K562 (cell line): ENCODE measurements around the gene ITPR2. TPM values are rescaled to one million over a fixed set of nuclear protein-coding genes. Genes with fewer than 3 reads are reported as not detected.

ENCODE experiments used
- ATAC-seq: fragments of 200-7000 bp; cut with Tn5 transposase; 3 replicates; pipeline ENCODE4 v1.9.1; 2020; ENCODE audit warnings: moderate library complexity
- BruUV-seq: library from RNA; stranded (reverse); fragments of 400-500 nt; replicated peaks from 2 replicates; lab custom pipeline; 2021; lab: Mats Ljungman, UMichigan
- CTCF ChIA-PET: fragments of 300-600 bp; formaldehyde crosslinking; extraction: SDS; loops from one replicate; lab custom pipeline; 2021; ENCODE audit warnings: low intra/inter-chr PET ratio; lab: Yijun Ruan, JAX
- POLR2A ChIA-PET: fragments of 300-600, 350-650 bp; sonication (Branson Sonifier 250); formaldehyde crosslinking; extraction: SDS; loops from one replicate; lab custom pipeline; 2021; ENCODE audit warnings: antibody characterized with exemption, inconsistent platforms; lab: Yijun Ruan, JAX
- DNase-seq, 4 experiments: peaks; one replicate each; pipeline versions ENCODE4 v3.0.0 to v3.0.0-alpha.2; 2011 to 2018; ENCODE audit warnings: low spot score in 3 of 4, mixed read lengths in 3 of 4; ENCODE audit errors: extremely low read depth in 1 of 4
- FAIRE-seq: peaks from 2 replicates; lab custom pipeline; 2011; peaks lifted over from hg19 to GRCh38; lab: Jason Lieb, UNC
- H2AFZ ChIP-seq: 2 replicates; pipeline ENCODE4 v1.6.0; 2011; ENCODE audit warnings: low read depth, low read length, control low read depth, inconsistent platforms
- H3K27ac ChIP-seq: fragments of 200-600 bp; 3 replicates; pipeline ENCODE4 v1.8.0; 2011; ENCODE audit warnings: low read depth, mild to moderate bottlenecking, control low read depth, inconsistent platforms, low read length, moderate library complexity, mixed read lengths; ENCODE audit errors: extremely low read depth
- H3K27me3 ChIP-seq, 2 experiments: fragments of 300-600 bp in 1 of 2; 2 replicates in 1 of 2; 3 replicates in 1 of 2; pipeline versions ENCODE4 v1.6.0 to v1.8.0; 2011; ENCODE audit warnings: inconsistent platforms in 2 of 2, low read length in 2 of 2, mild to moderate bottlenecking in 1 of 2, mixed read lengths in 1 of 2, moderate library complexity in 1 of 2; ENCODE audit not compliant: control insufficient read depth in 2 of 2, insufficient read depth in 2 of 2
- H3K36me3 ChIP-seq: fragments of 300-600 bp; 3 replicates; pipeline ENCODE4 v1.8.0; 2011; ENCODE audit warnings: mild to moderate bottlenecking, low read length, inconsistent platforms; ENCODE audit not compliant: control insufficient read depth, insufficient read depth
- H3K4me1 ChIP-seq, 2 experiments: fragments of 200-600 bp in 1 of 2; replicated peaks in 1 of 2; 2 replicates in 1 of 2; 3 replicates in 1 of 2; pipeline versions ENCODE4 v1.5.1 to v1.8.0; 2011; ENCODE audit warnings: inconsistent platforms in 2 of 2, low read length in 2 of 2, mild to moderate bottlenecking in 1 of 2, mixed read lengths in 1 of 2, moderate library complexity in 1 of 2; ENCODE audit not compliant: control insufficient read depth in 2 of 2, insufficient read depth in 2 of 2
- H3K4me2 ChIP-seq: 2 replicates; pipeline ENCODE4 v1.6.1; 2011; ENCODE audit warnings: low read length, control low read depth, inconsistent platforms, mixed read lengths; ENCODE audit not compliant: insufficient read depth
- H3K4me3 ChIP-seq: fragments of 200-600 bp; sonication (generic), shearing (Covaris generic); 2 replicates; pipeline ENCODE4 v1.5.1; 2016; ENCODE audit warnings: control low read depth, inconsistent platforms
- H3K79me2 ChIP-seq: fragments of 200-600 bp; 3 replicates; pipeline ENCODE4 v1.8.0; 2011; ENCODE audit warnings: low read length, inconsistent platforms; ENCODE audit not compliant: control insufficient read depth, insufficient read depth
- H3K9ac ChIP-seq, 2 experiments: 2 replicates each; pipeline versions ENCODE4 v1.6.0 to v1.6.1; 2011; ENCODE audit warnings: low read depth in 2 of 2, low read length in 2 of 2, control low read depth in 1 of 2, inconsistent platforms in 1 of 2, mild to moderate bottlenecking in 1 of 2, mixed read lengths in 1 of 2; ENCODE audit not compliant: insufficient read depth in 1 of 2
- H3K9me1 ChIP-seq: one replicate; pipeline ENCODE4 v1.6.0; 2011; ENCODE audit warnings: inconsistent platforms, mild to moderate bottlenecking, low read length, moderate library complexity; ENCODE audit not compliant: control insufficient read depth, insufficient read depth
- H3K9me3 ChIP-seq: replicated peaks from 2 replicates; pipeline ENCODE4 v1.5.1; 2011; ENCODE audit warnings: low read depth, low read length, inconsistent platforms; ENCODE audit not compliant: control insufficient read depth, insufficient read depth
- H4K20me1 ChIP-seq: replicated peaks from 2 replicates; pipeline ENCODE4 v1.6.1; 2011; ENCODE audit warnings: low read length, inconsistent platforms, mixed read lengths; ENCODE audit not compliant: control insufficient read depth, insufficient read depth
- CREBBP ChIP-seq: IDR thresholded peaks from one replicate; pipeline ENCODE4 v1.6.1; 2012; ENCODE audit warnings: low read depth, mild to moderate bottlenecking, control low read depth, inconsistent platforms, low read length
- CTBP1 ChIP-seq: fragments of 450-650 bp; IDR thresholded peaks from 2 replicates; pipeline ENCODE4 v1.6.1; 2016; ENCODE audit warnings: borderline replicate concordance
- FOXO4 ChIP-seq: fragments of 450-650 bp; formaldehyde crosslinking; IDR thresholded peaks from 2 replicates; pipeline ENCODE4 v1.4.0; 2020; ENCODE audit warnings: mild to moderate bottlenecking, moderate library complexity
- HCFC1 ChIP-seq: IDR thresholded peaks from 2 replicates; pipeline ENCODE4 v1.6.1; 2012; ENCODE audit warnings: low read depth, low read length, improper control_type of control experiment
- HMG20B ChIP-seq: fragments of 250-450 bp; sonication (Bioruptor Pico); IDR thresholded peaks from 2 replicates; pipeline ENCODE4 v1.5.0; 2021; ENCODE audit warnings: mild to moderate bottlenecking
- NR2F6 ChIP-seq: fragments of 450-650 bp; formaldehyde crosslinking; IDR thresholded peaks from 2 replicates; pipeline ENCODE4 v1.4.0; 2020; ENCODE audit warnings: mild to moderate bottlenecking
- RBM17 ChIP-seq: fragments of 200-400 bp; formaldehyde crosslinking; IDR thresholded peaks from 2 replicates; pipeline ENCODE4 v1.6.1; 2017; ENCODE audit warnings: low read depth, mild to moderate bottlenecking, low read length, borderline replicate concordance
- SLC30A9 ChIP-seq: fragments of 250-450 bp; sonication (Bioruptor Pico); IDR thresholded peaks from 2 replicates; pipeline ENCODE4 v1.8.0; 2022; ENCODE audit warnings: mild to moderate bottlenecking, moderate library complexity
- SMAD3 ChIP-seq: fragments of 450-650 bp; formaldehyde crosslinking; conservative IDR thresholded peaks from 2 replicates; pipeline ENCODE4 v1.4.0; 2020; ENCODE audit warnings: mild to moderate bottlenecking
- SMARCA5 ChIP-seq: fragments of 450-650 bp; IDR thresholded peaks from 2 replicates; pipeline ENCODE4 v1.6.1; 2016
- SP2 ChIP-seq: IDR thresholded peaks from 2 replicates; pipeline ENCODE4 v1.6.1; 2011; ENCODE audit warnings: mild to moderate bottlenecking, low read depth, low read length, moderate library complexity; ENCODE audit not compliant: poor library complexity, severe bottlenecking; ENCODE audit errors: extremely low read depth
- SREBF1 ChIP-seq: fragments of 150-350 bp; IDR thresholded peaks from 2 replicates; pipeline ENCODE4 v1.6.1; 2014; ENCODE audit warnings: antibody characterized with exemption, low read depth, low read length, borderline replicate concordance
- SRF ChIP-seq, 2 experiments: fragments of 250-450, 450-650 bp in 1 of 2; sonication (Bioruptor Pico) in 1 of 2; sonication (generic) in 1 of 2; formaldehyde crosslinking; IDR thresholded peaks; 2 replicates each; pipeline versions ENCODE4 v1.5.0 to v1.5.1; 2020 to 2022; ENCODE audit warnings: mild to moderate bottlenecking in 1 of 2, missing genetic modification reagents in 1 of 2
- TAL1 ChIP-seq: fragments of 450-650 bp; IDR thresholded peaks from 2 replicates; pipeline ENCODE4 v1.6.1; 2016; ENCODE audit warnings: mild to moderate bottlenecking
- ZNF717 ChIP-seq: fragments of 250-450 bp; sonication (Bioruptor Pico); IDR thresholded peaks from 2 replicates; pipeline ENCODE4 v1.5.0; 2021
- WGBS: fragments of 100-300 bp; shearing (Covaris generic); methylation state at CpG from one replicate; pipeline ENCODE4 v1.1.6; 2016; ENCODE audit warnings: low coverage, mixed read lengths; ENCODE audit not compliant: insufficient coverage; ENCODE audit errors: missing lambda C conversion rate; 5-methylcytosine and 5-hydroxymethylcytosine counted together
- in situ Hi-C: fragments of 300-500 bp; cut with MboI; formaldehyde crosslinking; loops from 4 replicates; pipeline ENCODE4 v1.15.0; 2018; ENCODE audit warnings: inconsistent platforms, mixed read lengths
- intact Hi-C: fragments of 100-400 bp; cut with micrococcal nuclease; formaldehyde crosslinking; loops from 2 replicates; pipeline ENCODE4 v1.14.2; 2022
- polyA plus RNA-seq, 8 experiments: library from polyadenylated mRNA; depleted of rRNA in 4 of 8; stranded (reverse) in 5 of 8; unstranded in 3 of 8; fragments of >200 nt; fragmentation: Nextera tagmentation in 2 of 8; fragmentation: Illumina TruSeq in 1 of 8; extraction: Ambion mirVana in 2 of 8; extraction: Trizol in 1 of 8; gene quantifications; 2 replicates each; pipeline versions ENCODE4 v1.2.1 to v1.2.3, GENCODE V29; 2011 to 2014; ENCODE audit warnings: inconsistent platforms in 1 of 8, missing spikeins in 1 of 8
- total RNA-seq, 7 experiments: library from RNA; depleted of rRNA in 6 of 7; stranded (reverse); fragments of >200 nt in 6 of 7; fragmentation: Illumina TruSeq in 2 of 7; extraction: Trizol in 2 of 7; gene quantifications; 2 replicates each; pipeline versions ENCODE4 v1.2.1 to v1.2.3, GENCODE V29; 2011 to 2021; ENCODE audit warnings: low replicate concordance in 1 of 7
- TF ChIP-seq, protein P1 (sequence below), 2 experiments: fragments of 450-650 bp in 1 of 2; sonication (generic) in 1 of 2; formaldehyde crosslinking in 1 of 2; IDR thresholded peaks in 1 of 2; conservative IDR thresholded peaks in 1 of 2; 2 replicates each; pipeline versions ENCODE4 v1.6.1 to v1.8.1; 2016 to 2023; ENCODE audit warnings: mild to moderate bottlenecking in 2 of 2, moderate library complexity in 2 of 2, inconsistent platforms in 1 of 2, missing genetic modification reagents in 1 of 2
- TF ChIP-seq, protein P2 (sequence below): fragments of 450-650 bp; IDR thresholded peaks from 2 replicates; pipeline ENCODE4 v1.6.1; 2018; ENCODE audit not compliant: partially characterized antibody

The ITPR2 gene
- total and polyA plus RNA-seq, 9 of the 15 experiments (the other 6 are each of a cell fraction or from before 2014, with no cell fraction given), result 0.21 to 3.3 (median 0.95) TPM

DNA sequence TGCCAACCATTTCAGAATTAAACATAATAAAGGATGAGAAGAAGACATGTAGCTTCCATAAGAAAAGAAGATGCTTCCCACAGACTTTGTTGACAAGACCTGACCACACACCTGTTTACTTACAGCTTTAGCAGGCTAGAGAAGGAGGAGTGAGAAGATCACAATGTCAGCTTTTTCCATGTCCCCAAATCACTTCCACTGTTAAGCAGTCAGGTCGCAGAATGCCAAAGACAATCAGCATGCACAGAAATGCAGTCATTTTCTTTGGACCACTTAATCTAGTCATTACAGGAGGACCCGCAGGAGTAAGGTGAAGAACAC lies 322.7 kb downstream of the ITPR2 start (continued):
- TF ChIP-seq, protein P1, sequence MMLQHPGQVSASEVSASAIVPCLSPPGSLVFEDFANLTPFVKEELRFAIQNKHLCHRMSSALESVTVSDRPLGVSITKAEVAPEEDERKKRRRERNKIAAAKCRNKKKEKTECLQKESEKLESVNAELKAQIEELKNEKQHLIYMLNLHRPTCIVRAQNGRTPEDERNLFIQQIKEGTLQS (IDR thresholded peaks at IDR 0.05), result no peak
- TF ChIP-seq, protein P1 (CRISPR knock-in tag; conservative IDR thresholded peaks at IDR 0.05), result no peak
- TF ChIP-seq ZNF717 (CRISPR knock-in tag), result no peak

GRCh38 chr12:26507613-26508012 lies 325.4 kb downstream of the ITPR2 start:
- intact Hi-C loops, result no loop called here
- Histone ChIP-seq H2AFZ (no peak overlapping the region), H4K20me1 (no peaks in the 10 kb centered on the region), H3K27me3 (no peaks in the 10 kb centered on the region), H3K9me3 (no peaks in the 10 kb centered on the region), H3K79me2 (no peaks in the 10 kb centered on the region), H3K36me3 (no peaks in the 10 kb centered on the region), H3K27ac (no peak overlapping the region), H3K4me3 (no peak overlapping the region), H3K9ac (no peak overlapping the region), H3K4me1 (no peaks in the 10 kb centered on the region), H3K4me2 (no peak overlapping the region), H3K9me1 (no peaks in the 10 kb centered on the region)
- POLR2A ChIA-PET, result interaction anchor here (0.7 kb wide), 1 partner anchor 140 kb away, joined by 3 read pairs; no protein-coding TSS in a partner anchor
- in situ Hi-C loops, result no loop called here
- DNase-seq (no peak), ATAC-seq (no peak), FAIRE-seq (no peak)
- WGBS, result 8% methylated on average over 1 of the region's 1 CpG
- no TSS peak for BruUV-seq
- CTCF ChIA-PET, result no interaction called here
- TF ChIP-seq SRF (CRISPR knock-in tag; IDR thresholded peaks at IDR 0.05), result no peak
- no peak for TF ChIP-seq HCFC1
- no peak for TF ChIP-seq SMARCA5
- TF ChIP-seq RBM17, result no peak
- TF ChIP-seq NR2F6 (CRISPR knock-in tag), result no peak
- no peak for TF ChIP-seq SP2
- TF ChIP-seq, protein P2, sequence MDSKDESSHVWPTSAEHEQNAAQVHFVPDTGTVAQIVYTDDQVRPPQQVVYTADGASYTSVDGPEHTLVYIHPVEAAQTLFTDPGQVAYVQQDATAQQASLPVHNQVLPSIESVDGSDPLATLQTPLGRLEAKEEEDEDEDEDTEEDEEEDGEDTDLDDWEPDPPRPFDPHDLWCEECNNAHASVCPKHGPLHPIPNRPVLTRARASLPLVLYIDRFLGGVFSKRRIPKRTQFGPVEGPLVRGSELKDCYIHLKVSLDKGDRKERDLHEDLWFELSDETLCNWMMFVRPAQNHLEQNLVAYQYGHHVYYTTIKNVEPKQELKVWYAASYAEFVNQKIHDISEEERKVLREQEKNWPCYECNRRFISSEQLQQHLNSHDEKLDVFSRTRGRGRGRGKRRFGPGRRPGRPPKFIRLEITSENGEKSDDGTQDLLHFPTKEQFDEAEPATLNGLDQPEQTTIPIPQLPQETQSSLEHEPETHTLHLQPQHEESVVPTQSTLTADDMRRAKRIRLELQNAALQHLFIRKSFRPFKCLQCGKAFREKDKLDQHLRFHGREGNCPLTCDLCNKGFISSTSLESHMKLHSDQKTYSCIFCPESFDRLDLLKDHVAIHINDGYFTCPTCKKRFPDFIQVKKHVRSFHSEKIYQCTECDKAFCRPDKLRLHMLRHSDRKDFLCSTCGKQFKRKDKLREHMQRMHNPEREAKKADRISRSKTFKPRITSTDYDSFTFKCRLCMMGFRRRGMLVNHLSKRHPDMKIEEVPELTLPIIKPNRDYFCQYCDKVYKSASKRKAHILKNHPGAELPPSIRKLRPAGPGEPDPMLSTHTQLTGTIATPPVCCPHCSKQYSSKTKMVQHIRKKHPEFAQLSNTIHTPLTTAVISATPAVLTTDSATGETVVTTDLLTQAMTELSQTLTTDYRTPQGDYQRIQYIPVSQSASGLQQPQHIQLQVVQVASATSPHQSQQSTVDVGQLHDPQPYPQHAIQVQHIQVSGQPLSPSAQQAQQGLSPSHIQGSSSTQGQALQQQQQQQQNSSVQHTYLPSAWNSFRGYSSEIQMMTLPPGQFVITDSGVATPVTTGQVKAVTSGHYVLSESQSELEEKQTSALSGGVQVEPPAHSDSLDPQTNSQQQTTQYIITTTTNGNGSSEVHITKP, result no peak
- TF ChIP-seq HMG20B (CRISPR knock-in tag), result no peak
- TF ChIP-seq FOXO4 (CRISPR knock-in tag), result no peak
- TF ChIP-seq CREBBP, result no peak
- no peak for TF ChIP-seq TAL1
- no peak for TF ChIP-seq SMAD3
- no peak for TF ChIP-seq CTBP1
- TF ChIP-seq SLC30A9 (CRISPR knock-in tag), result no peak
- TF ChIP-seq SREBF1, result no peak
